ENCODE measurements around the gene HDAC10.

HDAC10 gene

GRCh38 chr22:50253941-50254340 is 2.9 kb upstream of the HDAC10 start:
- DNase-seq = no peak

- no peak for DNase-seq
Observed at GRCh38 chr22:50253046-50253915, 2.2 kb upstream of the HDAC10 start.

- peak; percentile 54 to 57 for DNase-seq
Observed at GRCh38 chr22:50252082-50253045, 1.3 kb upstream of the HDAC10 start.

- DNase-seq = no peak
Observed at GRCh38 chr22:50251477-50252081, 514 bp upstream of the HDAC10 start.

DNA sequence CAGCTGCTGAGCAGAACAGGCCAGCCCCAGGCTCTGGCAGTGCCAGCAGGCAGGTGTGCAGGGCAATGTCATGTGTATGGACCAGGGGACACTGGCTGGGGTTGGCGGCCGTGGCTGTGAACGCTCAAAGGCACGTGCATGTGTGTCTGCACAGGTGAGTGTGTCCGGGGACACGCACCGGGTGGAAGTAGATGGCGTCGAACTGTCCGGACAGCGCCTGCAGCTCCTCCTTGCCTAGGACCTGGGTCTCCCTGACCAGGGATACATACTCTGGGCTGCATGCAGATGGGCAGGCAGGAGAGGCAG is 863 bp downstream of the HDAC10 start:
- no peak for DNase-seq

- no peak for DNase-seq
Observed at GRCh38 chr22:50249341-50250248, 1.5 kb downstream of the HDAC10 start.

DNA sequence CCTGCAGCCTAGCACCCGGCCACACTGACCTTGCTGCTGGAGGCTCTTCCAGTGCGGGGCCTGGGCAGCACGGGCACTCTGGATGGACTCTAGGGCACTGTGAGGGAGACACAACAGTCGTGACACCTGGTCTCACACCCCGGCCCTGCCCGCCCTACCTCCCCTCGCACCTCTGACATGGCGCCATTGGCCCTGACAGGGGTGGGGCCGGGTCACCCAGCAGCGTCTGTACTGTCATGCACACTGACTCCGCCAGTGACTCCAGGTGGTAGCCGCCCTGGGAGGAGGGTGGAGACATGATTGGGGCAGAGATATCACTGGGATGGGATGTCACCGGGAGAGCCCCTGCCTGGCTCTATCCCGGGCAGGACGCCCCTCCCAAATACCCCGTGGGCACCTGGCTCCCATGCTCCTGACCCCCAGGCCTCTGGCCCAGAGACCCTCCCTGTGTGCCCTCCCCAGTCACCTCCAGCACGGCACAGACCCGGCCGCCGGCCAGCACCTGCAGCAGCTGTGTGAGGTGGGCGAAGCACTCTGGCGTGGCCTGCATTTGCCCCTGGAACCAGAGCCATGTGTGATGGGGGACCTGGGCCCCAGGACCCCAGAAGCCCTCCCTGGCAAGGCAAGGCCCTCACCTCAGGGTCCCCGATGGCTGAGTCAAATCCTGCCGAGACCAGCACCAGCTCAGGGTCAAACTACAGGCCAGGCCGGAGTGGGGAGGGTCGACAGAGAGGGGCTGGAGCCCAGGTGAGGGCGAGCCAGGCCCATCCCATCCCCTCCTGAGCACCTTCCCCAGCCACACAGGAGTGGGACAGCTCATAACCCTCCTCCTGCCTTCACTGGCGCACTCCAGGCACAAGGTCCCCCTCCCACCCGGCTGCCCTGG is 2.6 kb downstream of the HDAC10 start:
- DNase-seq = no peak

GRCh38 chr22:50247748-50248147 is 3.3 kb downstream of the HDAC10 start:
- DNase-seq = no peak

DNA sequence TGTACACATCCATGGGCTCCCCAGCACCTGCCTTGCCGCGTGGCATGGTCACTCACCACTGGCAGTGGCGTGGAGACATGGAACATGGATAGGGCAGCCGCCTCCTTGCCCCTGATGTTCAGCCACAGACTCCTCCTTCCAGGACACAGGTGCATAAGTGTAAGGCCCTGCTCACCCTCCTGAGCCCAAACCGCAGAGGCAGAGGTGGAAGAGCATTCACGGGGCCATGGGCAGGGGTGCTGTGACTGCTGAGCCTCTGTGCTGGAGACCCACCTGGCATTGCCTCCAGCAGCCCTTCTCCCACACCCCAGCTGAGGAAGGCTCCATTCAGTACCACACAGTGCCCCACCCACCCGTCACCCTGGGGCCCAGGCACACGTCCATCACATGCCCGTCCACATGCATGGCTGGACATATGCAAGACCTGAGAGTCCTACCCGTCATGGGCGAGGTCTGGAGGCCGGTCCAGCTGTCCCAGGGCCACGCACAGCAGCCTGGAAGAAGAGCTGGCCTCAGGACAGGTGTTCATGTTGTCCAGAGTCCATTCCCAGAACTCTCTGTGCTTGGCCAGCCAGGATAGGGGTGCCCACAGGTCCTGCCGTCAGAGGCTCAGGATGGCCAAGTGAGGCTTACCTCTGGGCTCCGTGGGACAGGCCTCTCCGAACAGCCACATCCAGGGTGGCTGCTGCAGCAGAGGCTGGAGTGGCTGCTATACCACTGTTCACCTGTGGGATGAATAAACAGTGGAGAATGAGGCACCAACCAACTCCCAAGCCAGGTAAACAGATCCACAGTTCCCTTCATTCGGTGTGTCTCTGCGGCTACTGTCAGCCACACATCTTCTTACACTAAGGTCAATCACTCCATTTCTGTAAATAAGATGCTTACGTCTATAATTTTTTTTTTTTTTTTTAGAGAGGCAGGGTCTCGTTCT is 4.6 kb downstream of the HDAC10 start:
- DNase-seq = no peak

DNA sequence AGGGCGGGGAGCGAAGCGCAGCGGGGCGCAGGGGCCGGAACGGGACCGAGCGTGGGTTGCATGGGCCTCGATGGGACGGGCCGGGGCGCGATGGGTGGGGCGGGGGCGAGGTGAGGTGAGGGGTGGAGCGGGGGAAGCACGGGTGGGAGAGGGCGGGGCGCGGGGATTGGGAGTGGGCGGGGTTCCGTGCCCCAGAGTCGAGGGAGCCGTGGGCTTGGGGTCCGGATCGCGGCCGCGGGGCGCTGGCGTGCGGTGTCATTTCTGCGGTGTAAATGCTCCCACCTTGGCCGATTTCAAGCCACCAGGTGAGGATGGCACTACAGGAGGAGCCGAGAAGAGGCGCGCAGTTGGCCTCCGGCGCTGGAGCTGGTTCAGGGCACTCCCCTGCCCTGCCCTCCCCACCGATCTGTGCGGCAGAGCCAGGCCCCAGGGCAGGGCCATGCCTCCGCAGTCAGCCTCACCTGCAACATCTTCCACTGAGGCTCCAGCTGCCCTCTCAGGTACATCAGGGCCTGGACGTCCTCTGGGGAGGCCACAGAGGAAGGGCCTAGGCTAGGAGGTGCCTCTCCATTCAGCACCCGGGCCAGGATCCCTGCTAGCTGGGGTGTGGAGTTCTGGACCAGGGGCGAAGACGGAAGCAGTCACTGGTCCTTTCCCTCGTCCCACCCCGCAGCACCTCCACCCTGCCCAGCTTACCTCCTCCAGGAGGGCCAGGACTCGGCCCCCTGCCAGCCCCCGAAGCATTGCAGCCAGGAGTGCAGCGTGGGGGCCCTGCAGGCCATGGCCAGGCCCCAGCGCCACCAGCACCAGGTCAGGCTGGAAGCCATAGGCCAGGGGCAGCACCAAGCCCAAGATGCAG is 5.6 kb downstream of the HDAC10 start:
- no peak for DNase-seq

DNA sequence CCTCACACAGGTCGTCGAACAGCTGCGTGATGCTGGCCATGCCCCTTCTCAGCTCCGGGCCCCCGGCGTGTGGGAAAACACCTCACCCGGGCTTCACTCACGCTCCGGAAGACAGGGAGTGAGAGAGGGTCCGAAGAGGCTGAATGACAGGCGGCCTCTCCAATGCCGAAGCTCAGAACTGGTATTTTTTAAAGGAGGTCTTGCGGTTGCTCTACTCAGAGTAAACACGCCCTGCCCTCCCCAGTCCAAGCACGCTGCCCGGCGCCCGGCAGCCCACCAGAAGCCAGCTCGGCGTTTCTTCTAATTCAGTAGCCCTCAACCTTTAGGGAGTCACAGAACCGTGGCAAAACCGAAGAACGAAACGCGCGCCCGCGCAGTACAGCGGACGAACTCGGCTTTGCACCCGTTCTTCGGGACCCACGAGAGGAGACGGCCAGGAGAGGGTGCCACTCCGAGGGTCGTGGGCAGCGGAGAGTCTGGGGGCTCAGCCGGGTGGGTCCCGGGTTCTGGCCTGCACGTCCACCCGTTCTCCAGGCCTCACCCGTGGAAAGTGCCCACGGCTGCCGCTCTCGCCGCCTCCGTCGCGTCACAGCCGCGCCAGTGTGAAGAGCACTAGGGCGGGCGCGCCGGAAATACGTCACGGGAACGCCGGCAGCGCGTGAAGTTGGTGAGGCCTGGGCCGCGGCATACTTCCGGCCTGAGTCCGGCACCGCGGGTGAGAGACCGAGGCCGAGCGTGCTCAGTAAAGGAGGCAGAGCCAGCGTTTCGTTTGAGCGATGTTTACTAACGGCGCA is 6.4 kb downstream of the HDAC10 start, which contains the start of gene TUBGCP6:
TUBGCP6 (minus strand) TSS at position 604 of the 794 bp plus-strand sequence; CDS start at position 40, 564 bp downstream.
- peak; percentile 90 to 91 for DNase-seq

DNA sequence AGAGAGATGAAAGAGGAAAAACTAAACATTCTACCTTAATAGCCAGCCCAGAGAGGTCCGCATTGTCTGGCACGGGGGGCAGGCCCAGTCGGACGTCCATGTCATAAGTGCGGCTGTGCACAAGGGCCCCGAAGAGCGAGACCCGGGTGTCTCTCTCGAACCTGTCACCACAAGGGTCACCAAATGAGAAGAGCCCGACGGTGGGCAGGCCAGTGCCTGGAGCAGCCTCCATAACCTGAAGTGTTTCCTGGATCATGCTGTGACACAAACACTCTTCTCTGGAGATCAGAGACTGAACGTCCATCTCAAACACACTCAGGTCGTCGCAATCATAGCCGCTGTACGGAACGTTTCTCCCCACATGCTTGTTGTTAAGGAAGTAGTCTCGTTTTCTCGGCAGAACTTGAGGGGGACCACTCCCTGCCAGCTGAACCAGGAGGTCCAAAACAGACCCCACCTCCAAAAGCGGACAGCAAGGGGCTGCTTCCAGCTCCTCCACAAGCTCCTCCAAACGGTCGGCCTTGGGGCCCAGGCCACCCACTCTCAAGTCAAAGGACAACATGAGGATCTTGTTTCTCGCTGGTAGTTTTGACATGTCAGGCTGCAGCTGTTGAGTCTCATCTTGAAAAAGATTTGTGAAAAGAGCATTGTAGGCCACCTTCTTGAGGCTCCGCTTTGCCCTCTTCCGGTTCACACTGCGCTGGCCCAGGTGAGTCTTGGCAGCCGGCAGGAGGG is 7.2 kb downstream of the HDAC10 start:
- DNase-seq = no peak

DNA sequence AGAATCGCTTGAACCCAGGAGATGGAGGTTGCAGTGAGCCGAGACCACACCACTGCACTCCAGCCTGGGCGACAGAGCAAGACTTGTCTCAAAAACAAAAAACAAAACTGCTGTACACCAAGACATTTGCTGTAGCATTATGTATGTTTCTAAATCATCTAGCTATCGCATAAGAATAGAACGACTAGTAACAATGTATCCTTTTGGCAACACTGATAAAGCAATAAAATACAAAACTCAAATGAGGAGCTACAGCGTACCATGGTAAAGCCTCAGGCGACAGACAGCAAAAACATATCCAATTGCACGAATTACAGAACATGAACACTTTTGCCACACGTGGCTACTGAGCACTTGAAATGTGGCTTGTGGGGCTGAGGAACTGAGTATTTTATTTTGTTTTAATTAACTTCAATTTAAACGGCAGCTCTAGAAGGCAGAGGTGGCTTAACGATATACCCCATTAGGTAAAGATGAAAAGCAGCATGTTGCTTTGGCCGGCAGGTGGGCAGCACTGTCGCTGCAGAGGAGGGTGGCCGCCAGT is 8.6 kb downstream of the HDAC10 start:
- no peak for DNase-seq

DNA sequence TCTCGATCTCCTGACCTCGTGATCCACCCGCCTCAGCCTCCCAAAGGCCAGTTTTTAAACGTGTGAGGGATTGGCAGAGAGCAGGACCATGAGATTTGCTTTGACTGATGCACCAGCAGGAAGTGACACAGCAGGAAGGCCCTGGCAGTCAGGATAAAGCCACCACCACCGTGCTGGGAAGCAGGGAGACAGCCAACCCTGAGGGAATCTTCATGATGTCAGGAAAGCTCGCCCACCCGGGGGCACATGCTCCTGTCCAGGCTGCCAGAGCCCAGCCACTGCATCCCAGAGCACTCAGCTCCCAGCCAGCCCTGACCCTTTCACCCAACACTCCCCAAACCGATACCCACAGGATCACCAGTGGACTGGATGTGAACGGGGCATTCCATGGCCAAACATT is 12.3 kb downstream of the HDAC10 start:
- no peak for DNase-seq

DNA sequence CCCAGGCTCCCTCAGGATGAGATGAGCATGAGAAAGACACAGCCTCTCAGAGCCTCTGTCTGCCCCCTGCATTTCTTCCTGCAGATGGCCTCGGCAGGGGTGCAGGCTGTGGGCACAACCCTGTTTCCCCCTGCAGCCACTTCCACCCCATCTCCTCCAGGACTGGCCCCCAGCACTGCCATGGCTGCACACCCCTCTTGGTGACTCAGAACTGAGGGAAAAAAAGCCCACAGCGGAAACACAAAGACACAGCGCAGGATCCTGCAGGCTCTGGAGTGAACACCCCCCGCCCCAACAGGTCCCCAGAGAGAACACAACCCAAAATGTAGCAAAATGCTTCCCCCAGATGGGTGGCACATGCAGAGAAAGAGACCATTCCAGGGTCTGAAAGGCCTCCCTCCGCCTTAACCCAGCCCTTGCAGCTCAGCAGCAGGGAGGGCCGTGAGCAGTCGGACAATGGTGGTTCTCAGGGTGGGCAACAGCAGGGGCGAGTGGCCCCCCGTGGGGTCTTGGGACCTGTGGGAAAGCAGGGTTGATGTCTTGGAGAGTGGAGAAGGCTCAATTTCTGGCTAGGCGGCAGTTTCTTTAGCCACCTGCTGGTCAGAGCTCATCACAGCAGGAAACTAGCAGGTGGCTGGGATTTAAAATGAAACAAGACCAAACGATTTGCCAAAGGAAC is 14.2 kb downstream of the HDAC10 start:
- no peak for DNase-seq

DNA sequence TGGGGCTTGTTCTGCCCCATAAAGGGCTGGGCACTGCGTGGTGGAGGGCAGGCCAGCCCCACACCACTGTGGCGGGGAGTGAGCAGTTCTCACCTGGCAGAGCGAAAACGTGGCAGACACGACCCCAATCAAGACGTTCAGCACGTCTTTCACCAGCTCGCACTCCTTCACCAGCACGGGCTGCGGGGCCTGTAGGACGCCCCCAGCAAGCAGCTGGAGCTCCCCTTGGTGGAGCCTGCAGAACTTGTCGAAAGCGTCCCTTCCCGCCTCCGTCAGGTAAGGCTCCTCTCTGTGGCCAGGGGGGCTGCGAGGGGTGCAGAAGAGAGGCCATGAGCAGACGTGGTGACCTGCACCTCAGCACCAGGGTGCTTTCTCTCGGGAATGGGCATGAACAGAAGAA is 17.8 kb downstream of the HDAC10 start:
- no peak for DNase-seq

Measured in stimulated activated CD4-positive, alpha-beta T cell treated with anti-CD3 and anti-CD28 coated beads, Interleukin-2, amount 100 ng/mL, for 48 hours (primary cell).